K562 (cell line): Measurements from ENCODE around the gene GRIK3.

ENCODE experiments used
- CC2D1A ChIP-seq: fragments of 450-650 bp; IDR thresholded peaks from 2 replicates; pipeline ENCODE4 v1.6.1; 2017; ENCODE audit warnings: mild to moderate bottlenecking
- CTCF ChIP-seq, 3 experiments: IDR thresholded peaks in 2 of 3; conservative IDR thresholded peaks in 1 of 3; 2 replicates each; pipeline ENCODE4 v1.5.1; 2011 to 2012; ENCODE audit warnings: low read length in 3 of 3, mild to moderate bottlenecking in 3 of 3, control low read depth in 2 of 3, improper control_type of control experiment in 1 of 3, inconsistent platforms in 1 of 3, low read depth in 1 of 3, mixed read lengths in 1 of 3, moderate library complexity in 1 of 3; ENCODE audit not compliant: insufficient read depth in 2 of 3
- EP300 ChIP-seq: IDR thresholded peaks from 2 replicates; pipeline ENCODE4 v1.6.1; 2012; ENCODE audit warnings: low read length, improper control_type of control experiment
- NCOR1 ChIP-seq: fragments of 450-650 bp; IDR thresholded peaks from 2 replicates; pipeline ENCODE4 v1.6.1; 2016; ENCODE audit warnings: mild to moderate bottlenecking, moderate library complexity
- POU5F1 ChIP-seq: fragments of 150-350 bp; IDR thresholded peaks from 2 replicates; pipeline ENCODE4 v1.6.1; 2014; ENCODE audit warnings: borderline replicate concordance, low read length, low read depth, mild to moderate bottlenecking; ENCODE audit not compliant: partially characterized antibody
- ZNF274 ChIP-seq: IDR thresholded peaks from 2 replicates; pipeline ENCODE4 v1.6.1; 2011; ENCODE audit warnings: low read depth, mild to moderate bottlenecking, low read length, moderate library complexity, borderline replicate concordance

- no peak for TF ChIP-seq ZNF274
- TF ChIP-seq EP300 = no peak
- no peak for TF ChIP-seq CTCF (IDR thresholded peaks at IDR 0.05 in 2 of 3, conservative IDR thresholded peaks at IDR 0.05 in 1 of 3; ENCODE audit: insufficient read depth in 2 of 3, low read depth in 1 of 3, low read length in 3 of 3)
- TF ChIP-seq POU5F1 = no peak
- TF ChIP-seq NCOR1 = no peak
- TF ChIP-seq CC2D1A = no peak
These were observed 68.1 kb downstream of the GRIK3 start for GRCh38 chr1:36966242-36966641.
